GM18909 (cell line): Measurements from ENCODE around the gene VENTX.

Experiments
- ATAC-seq: cut with Tn5 transposase; IDR thresholded peaks from one replicate; pipeline ENCODE4 v1.9.1; 2021; ENCODE audit warnings: mild to moderate bottlenecking; ENCODE audit not compliant: unreplicated experiment, poor library complexity

VENTX gene

DNA sequence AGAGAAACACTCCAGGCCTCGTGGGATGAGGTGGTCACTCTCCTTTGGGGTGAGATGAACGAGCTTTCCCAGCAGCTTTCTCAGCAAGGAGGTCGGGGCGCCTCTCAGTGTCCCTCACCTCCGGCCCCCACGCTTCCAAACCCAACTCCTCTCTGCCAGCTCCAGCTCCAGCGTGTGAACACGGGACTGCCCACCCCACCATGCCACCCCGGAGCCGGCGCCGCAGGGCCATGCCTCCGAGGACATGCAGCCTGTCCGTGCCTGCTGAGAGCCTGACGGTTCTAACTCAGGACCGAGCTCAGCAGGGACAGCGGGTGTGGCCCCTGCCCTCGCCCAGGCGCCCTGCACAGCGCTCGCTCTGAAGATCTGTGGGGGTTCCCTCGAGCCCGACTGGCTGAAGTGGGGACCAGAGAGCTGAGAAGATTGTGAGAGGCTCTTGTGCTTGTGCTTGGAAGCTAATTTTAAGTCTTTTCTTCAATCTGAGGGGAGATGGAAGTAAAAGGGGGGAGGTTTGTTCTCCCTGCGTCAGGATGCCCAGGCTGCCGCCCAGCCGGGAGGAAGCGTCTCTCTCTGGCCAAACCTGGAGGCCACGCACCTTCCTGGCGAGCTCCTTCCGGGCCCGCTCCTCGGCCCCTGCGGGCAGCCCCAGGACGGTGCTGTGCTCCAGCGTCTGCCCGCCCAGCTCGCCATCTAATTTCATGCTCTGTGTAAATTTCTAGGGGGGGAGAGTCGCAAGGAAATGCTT is 44.1 kb downstream of the VENTX start:
- no peak for ATAC-seq

DNA sequence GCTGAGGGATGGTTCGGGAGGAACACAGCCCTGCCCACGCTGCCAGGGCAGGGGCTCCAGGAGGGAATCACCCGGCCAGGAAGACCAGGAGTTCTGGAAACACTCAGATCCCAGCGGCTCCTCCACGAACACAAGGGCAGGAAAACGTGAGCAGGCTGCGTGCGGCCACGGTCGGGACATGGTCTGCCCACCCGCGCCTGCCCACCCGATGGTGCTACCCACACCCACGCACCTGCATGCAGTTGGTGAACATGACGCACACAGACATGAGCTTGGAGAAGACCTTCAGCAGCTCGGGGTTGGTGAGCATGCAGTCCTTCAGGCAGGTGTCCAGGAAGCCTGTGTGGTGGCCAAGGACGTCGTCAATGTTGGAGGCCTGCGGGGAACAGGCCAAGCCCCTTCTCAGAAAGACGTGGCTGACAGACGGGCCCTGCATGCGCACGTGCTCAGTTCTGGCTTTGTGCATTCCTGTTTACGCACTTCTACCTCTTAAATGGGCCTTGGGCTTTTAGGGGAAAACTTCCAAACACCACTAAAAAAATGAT is 45.3 kb downstream of the VENTX start:
- no peak for ATAC-seq

DNA sequence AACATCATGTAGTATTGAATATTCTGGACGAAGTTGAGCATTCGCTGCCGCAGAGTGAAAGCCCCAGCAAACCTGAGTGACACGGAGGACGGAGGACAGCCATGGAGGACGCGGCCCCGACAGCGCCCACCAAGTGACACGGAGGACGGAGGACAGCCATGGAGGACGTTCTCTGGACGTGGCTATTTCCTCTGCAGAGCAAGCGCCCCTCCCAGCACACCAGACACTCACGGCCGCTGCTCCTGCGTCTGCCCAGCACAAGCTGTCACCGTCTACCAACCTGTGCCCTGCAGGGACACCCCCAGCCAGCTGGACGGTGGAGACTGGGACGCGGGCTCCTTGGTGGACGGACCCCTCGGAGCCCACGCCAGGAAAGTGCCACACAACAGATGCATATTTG is 46.3 kb downstream of the VENTX start:
- ATAC-seq, result no peak

DNA sequence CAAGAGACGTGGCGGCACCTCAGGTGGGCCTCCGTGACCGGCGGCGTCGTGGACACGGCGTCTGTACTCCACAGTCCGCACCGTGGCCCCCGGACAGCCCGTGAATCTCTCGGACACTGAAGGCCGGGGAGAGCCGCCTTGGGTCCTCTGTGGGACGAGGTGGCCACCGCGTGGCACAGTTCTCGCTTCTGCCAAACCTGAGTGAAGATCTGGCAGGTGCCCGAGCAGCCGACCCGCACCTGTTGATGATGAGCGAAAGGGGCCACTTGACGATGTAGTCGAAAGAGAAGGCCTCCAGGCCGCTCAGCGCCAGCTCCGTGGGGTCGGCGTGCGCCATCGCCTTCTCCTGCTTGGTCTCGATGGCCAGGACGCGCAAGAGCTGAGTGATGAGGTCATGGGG is 47.6 kb downstream of the VENTX start:
- ATAC-seq, result no peak

DNA sequence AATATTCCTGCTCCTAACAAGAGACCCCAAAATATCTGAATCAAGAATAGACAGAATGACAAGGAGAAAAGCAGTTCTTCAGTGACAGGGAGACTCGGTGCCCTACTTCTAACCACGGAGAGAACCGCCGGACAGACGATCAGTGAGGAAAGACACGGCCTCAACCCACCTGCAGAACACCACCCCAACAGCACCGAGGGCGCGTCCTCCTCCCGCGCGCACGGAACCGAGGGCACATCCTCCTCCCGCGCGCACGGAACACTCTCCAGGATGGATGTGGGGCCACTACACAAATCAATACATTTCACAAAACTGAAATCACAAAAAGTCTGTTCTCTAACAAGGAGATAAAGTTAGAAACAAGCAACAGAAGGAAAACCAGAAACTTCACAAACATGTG is 48.7 kb downstream of the VENTX start:
- no peak for ATAC-seq

DNA sequence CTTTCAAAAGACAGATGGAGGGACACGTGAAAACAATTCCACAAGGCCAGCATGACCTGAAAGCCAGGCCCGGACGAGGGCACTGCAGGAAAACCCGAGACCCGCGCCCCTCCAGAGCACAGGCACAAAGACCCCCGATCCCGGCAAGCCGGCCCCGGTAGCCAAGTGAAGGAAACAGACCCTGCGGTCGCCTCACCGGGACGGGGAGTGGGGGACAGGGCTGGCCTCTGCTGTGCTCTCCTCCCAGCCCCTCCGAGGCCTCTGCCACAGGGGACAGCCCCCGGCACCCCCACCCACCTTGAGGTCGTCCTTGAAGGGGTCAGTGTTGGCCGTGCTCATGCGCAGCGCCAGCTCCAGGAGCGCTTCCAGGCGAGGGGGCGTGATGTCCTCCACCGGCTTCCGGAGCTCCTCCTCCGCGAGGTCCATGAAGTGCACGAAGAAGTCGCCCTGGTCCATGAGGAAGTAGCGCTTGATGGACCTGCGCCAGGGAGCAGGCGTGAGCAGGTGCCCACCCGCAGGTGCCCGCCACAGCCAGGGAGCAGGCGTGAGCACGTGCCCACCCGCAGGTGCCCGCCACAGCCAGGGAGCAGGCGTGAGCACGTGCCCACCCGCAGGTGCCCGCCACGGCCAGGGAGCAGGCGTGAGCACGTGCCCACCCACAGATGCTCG is 50.3 kb downstream of the VENTX start:
- ATAC-seq, result no peak

DNA sequence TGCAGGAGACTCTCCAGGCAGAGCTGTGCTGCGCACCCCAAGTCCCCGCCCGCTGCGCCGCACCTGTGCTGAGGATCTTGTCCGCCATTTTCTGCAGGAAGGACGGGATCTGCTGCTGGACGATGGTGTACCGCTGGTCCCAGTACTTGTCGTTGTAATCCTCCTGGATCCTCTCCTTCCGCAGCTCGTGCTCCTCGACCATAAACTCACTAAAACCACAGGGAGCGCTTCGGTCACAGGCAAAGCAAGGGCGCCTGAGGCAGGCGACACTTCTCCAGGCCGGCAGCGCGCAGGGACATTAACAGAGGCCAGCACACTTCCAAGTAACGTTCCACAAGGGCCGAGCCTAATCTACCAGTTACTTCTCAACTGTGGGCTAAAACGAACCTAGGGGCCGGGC is 52.1 kb downstream of the VENTX start:
- ATAC-seq, result no peak
